Motor neuron (in vitro differentiated cells): ENCODE measurements around the gene FAM135A. TPM values are rescaled to one million over a fixed set of nuclear protein-coding genes. Genes with fewer than 3 reads are reported as not detected.
"Not testable (repeated sequence)": the region's sequence is repeated elsewhere in the genome, so short reads cannot be mapped to it uniquely, and the experiment has no call there.

Experiments used
- ATAC-seq, 8 experiments: fragments of 200-7000 bp; cut with Tn5 transposase; replicated peaks in 6 of 8; 2 replicates each; pipeline ENCODE4 v1.8.0; 2021; ENCODE audit warnings: mild to moderate bottlenecking in 8 of 8, moderate library complexity in 8 of 8
- H3K27ac ChIP-seq, 2 donors: fragments of 250-450 bp; sonication (Bioruptor Pico); 2 replicates each; pipeline ENCODE4 v1.9.0; 2021; ENCODE audit warnings: antibody characterized with exemption in 2 of 2, mild to moderate bottlenecking in 2 of 2, moderate library complexity in 1 of 2
- H3K4me1 ChIP-seq, 2 donors: fragments of 250-450 bp; sonication (Bioruptor Pico); replicated peaks in 1 of 2; 2 replicates each; pipeline ENCODE4 v1.6.1; 2021; ENCODE audit warnings: antibody characterized with exemption in 2 of 2, mild to moderate bottlenecking in 2 of 2, moderate library complexity in 1 of 2
- H3K4me3 ChIP-seq, 5 donors: fragments of 250-450 bp; sonication (Bioruptor Pico); 2 replicates each; pipeline ENCODE4 v1.9.0; 2021; ENCODE audit warnings: antibody characterized with exemption in 5 of 5, mild to moderate bottlenecking in 5 of 5, moderate library complexity in 4 of 5
- whole genome bisulfite sequencing, 10 experiments: fragments of 450-650 bp; shearing (Covaris generic); methylation state at CpG; one replicate each; pipeline ENCODE4 v1.0.0; 2022; 5-methylcytosine and 5-hydroxymethylcytosine counted together
- in situ Hi-C, 9 experiments: fragments of 400-800 bp; cut with MboI; loops; one replicate each; pipeline ENCODE4 v1.15.0; 2021; ENCODE audit warnings: low sequenced_read_pairs in 9 of 9, low pct_unique_long_range_greater_than_20kb in 2 of 9; ENCODE audit not compliant: unreplicated experiment in 9 of 9
- total RNA-seq, 8 experiments: library from RNA; unstranded; fragments of 300-600 nt; gene quantifications; 2 replicates each; pipeline versions ENCODE4 v1.2.3 to v1.2.4, GENCODE V29; 2022

The FAM135A gene
- total RNA-seq, 8 experiments from 2014 or later, result 11.4 to 60.4 (median 19.9) TPM

DNA sequence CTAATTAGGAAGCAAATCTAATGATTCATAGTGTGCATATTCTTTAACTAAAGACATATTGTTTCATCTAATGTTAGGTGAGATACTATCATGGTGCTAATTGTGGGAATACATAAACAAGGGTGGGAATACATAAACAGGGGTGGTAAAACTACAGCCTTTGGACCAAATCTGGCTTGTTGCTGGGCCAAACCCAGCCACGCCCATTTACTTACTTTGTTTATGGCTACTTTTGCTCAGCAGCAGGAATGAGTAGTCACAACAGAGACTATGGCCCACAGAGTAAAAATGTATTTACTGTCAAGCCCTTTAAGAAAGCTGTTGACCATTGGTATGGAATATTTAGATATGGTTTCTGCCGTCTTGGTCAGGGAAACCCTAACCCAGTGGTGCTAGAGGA is 31.7 kb downstream of the FAM135A start:
- no peak overlapping the region for H3K27ac ChIP-seq
- in situ Hi-C loops, result no loop called here

DNA sequence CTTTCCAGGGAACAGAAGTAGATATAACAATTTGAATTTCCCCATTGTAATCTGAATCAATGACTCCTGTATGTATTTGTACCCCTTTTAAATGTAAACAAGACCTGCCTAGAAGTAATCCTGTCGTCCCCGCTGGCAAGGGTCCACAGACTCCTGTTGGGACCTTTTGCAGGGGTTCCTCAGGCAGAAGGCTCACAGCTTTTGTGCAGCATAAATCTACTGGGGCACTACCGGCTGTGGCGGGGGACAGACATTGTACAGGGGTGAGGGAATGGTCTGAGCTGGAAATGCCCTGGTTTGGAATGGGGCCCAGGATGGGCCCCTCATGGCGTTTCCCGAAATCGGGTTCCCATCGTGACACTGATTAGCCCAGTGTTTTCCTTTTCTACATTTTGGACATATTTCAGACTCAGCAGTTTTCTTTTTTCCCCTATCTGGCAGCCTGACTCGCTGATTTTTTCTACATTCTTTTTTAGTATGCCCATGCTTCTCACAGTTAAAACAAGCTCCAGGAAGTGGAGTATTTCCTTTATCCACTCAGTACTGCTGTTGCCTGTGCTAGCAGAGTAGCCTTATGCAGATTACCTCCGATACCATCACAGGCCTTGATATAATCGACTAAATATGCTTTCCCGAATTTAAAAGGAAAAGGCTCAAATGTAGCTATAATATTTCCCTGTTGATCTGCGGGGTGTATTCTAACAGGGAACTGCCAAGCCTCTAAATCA is 34.2 kb downstream of the FAM135A start:
- H3K27ac ChIP-seq, H3K4me1 ChIP-seq, H3K4me3 ChIP-seq, in situ Hi-C loops, ATAC-seq: not testable (repeated sequence)
- 89 to 100% (median 94%) methylated on average over 2 to 10 of the region's 13 CpGs for WGBS, 10 experiments

More for the DNA sequence above, 31.7 kb downstream of the FAM135A start:
- peak in 1 of 8 experiments; percentile 81 for ATAC-seq
- no peaks in the 10 kb centered on the region for H3K4me1 ChIP-seq
- 41 to 100% (median 100%) methylated on average over 1 to 2 of the region's 2 CpGs for WGBS, 10 experiments
- no peak overlapping the region for H3K4me3 ChIP-seq

DNA sequence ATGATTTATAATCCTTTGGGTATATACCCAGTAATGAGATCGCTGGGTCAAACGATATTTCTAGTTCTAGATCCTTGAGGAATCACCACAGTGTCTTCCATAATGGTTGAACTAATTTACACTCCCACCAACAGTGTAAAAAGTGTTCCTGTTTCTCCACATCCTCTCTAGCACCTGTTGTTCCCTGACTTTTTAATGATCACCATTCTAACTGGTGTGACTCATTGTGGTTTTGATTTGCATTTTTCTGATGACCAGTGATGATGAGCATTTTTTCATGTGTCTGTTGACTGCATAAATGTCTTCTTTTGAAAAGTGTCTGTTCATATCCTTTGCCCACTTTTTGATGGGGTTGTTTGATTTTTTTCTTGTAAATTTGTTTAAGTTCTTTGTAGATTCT is 40.6 kb downstream of the FAM135A start:
- not testable (repeated sequence) for H3K27ac ChIP-seq, H3K4me3 ChIP-seq, H3K4me1 ChIP-seq, ATAC-seq
- WGBS, 10 experiments, result 80 to 100% (median 100%) methylated on average over 1 to 2 of the region's 2 CpGs; no CpG with 5 or more reads in 4 of the 10 experiments
- in situ Hi-C loops, result loop anchor here in 1 of 9 experiments (25.0 kb wide), 1 partner anchor 142 kb away; the partner anchor contains the start of gene COL9A1

DNA sequence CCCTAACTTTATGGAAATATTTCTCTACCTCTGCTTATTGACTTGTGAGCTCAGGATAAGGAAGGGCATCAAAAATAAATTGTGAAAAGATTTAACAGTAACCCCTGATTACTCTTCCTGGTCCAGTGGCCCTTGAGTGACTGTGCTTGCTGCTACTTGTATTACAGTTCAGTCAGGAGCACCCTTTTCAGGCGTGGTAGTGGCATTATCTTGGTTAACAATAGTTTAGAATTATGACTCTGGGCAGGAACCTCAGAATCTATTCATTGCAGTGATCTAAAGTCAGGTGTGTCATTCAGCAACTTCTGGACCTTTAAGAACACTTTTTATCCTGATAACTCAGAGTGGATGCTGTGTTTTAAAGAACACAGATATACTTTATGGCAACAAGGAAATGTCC is 43.4 kb downstream of the FAM135A start:
- in situ Hi-C loops, result loop anchor here in 1 of 9 experiments (25.0 kb wide), 1 partner anchor 144 kb away; the partner anchor contains the start of gene COL9A1
- H3K4me3 ChIP-seq, result no peak overlapping the region
- peaks cover 0 to 3% of the 10 kb centered on the region in 2 donors for H3K4me1 ChIP-seq
- WGBS, 10 experiments, result 45 to 100% (median 61%) methylated on average over 1 of the region's 1 CpG; no CpG with 5 or more reads in 6 of the 10 experiments
- H3K27ac ChIP-seq, result no peak overlapping the region
- ATAC-seq, result no peak

DNA sequence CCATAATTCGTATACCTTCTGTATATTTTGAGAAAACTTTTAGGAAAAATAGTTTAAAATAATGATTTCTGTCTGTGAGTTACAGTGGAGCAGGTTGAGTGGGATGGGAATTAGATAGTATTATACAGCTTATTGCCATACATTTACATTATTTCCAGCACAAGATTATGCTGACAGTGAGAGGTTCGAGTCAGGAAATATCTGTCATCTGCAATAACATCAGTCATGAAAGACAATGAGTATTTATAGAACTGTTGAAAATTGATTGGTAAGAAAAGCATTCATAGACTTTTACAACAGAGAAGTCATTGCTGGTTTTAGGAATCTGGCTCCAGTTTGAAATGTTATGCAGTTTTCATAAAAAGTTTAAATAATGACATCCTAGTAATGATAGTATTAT is 45.9 kb downstream of the FAM135A start:
- no peak overlapping the region for H3K27ac ChIP-seq
- WGBS, 10 experiments, result 69 to 100% (median 93%) methylated on average over 2 of the region's 2 CpGs
- H3K4me1 ChIP-seq, result peaks cover 0 to 3% of the 10 kb centered on the region in 2 donors
- in situ Hi-C loops, result loop anchor here in 1 of 9 experiments (25.0 kb wide), 1 partner anchor 147 kb away; the partner anchor contains the start of gene COL9A1
- no peak for ATAC-seq
- no peak overlapping the region for H3K4me3 ChIP-seq

DNA sequence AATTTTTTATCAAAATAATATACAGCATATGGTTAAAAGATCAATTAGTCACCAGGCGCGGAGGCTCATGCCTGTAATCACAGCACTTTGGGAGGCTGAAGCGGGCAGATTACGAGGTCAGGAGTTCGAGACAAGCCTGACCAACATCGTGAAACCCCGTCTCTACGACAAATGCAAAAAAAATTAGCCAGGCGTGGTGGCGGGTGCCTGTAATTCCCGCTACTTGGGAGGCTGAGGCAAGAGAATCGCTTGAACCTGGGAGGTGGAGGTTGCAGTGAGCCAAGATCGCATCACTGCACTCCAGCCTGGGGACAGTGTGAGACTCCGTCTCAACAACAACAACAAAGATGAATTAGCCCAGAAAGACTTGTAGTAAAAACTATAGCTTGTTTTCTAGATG is 46.4 kb downstream of the FAM135A start:
- in situ Hi-C loops, result loop anchor here in 1 of 9 experiments (25.0 kb wide), 1 partner anchor 147 kb away; the partner anchor contains the start of gene COL9A1
- ATAC-seq, H3K4me1 ChIP-seq, H3K4me3 ChIP-seq, H3K27ac ChIP-seq: not testable (repeated sequence)
- WGBS, 10 experiments, result 90 to 100% (median 97%) methylated on average over 2 to 12 of the region's 14 CpGs

DNA sequence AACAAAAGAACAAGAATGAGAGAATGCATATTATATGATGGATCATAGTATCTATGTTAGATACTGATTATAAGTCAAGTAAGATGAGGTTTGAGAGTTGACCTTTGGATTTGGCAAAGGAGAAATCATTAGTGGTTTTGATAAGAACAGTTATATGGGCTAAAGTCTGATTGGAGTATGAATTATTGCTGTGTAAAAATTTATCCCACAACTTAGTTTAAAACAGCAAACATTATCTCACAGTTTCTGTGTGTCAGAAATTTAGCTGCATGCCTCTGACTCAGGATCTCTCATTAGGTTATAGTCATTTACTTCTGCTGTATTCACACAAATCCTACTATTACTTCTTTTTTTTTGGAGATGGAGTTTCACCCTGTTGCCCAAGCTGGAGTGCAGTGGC is 56.7 kb downstream of the FAM135A start:
- Histone ChIP-seq H3K27ac (no peak overlapping the region), H3K4me1 (peaks cover 9 to 10% of the 10 kb centered on the region in 2 donors), H3K4me3 (no peak overlapping the region)
- in situ Hi-C loops, result loop anchor here in 1 of 9 experiments (25.0 kb wide), 1 partner anchor 158 kb away; the partner anchor contains the start of gene COL9A1
- no peak for ATAC-seq

DNA sequence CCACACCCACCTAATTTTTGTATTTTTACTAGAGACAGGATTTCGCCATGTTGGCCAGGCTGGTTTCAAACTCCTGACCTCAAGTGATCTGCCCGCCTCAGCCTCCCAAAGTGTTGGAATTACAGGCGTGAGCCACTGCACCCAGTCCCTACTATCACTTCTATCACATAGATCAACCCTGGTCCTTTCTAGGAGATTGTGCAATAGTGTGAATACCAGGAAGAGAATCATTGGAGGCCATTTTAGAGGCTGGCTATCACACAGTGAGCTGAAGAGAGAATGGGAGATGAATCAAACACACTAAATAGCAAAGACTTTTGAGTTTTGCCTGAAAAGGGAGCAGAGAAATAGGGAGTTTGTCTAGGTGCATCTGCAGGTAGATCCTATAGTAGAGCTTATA is 57.2 kb downstream of the FAM135A start:
- peaks cover 9 to 13% of the 10 kb centered on the region in 2 donors for H3K4me1 ChIP-seq
- WGBS, 10 experiments, result 100% methylated on average over 1 to 2 of the region's 3 CpGs; no CpG with 5 or more reads in 3 of the 10 experiments
- not testable (repeated sequence) for H3K4me3 ChIP-seq, H3K27ac ChIP-seq, ATAC-seq
- in situ Hi-C loops, result loop anchor here in 1 of 9 experiments (25.0 kb wide), 1 partner anchor 158 kb away; the partner anchor contains the start of gene COL9A1

DNA sequence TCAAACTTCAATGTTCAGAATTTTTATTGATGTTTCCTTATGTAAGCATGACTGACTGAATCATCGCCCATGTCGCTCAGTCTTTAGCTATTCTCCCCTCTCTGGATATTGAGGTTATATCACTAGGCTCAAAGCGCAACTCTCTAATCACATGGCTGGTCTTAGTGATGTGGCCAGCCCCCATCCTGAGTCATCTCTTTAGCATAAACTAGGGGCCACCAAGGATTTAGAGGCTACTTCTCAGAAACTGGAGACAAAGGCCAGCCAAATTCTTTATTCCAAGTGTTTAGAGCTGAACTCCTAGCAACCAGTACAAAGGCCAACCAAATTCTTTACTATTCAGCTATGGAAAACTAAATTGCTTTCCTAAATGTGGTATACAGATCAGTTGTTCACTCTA is 61.4 kb downstream of the FAM135A start:
- in situ Hi-C loops, result loop anchor here in 1 of 9 experiments (25.0 kb wide), 1 partner anchor 162 kb away; the partner anchor contains the start of gene COL9A1
- H3K27ac ChIP-seq, result peak overlapping the region; percentile 66 to 77
- ATAC-seq, result peak in 6 of 8 experiments; percentile 49 to 99 (median 98)
- H3K4me3 ChIP-seq, result no peak overlapping the region
- H3K4me1 ChIP-seq, result peaks cover 9 to 13% of the 10 kb centered on the region in 2 donors
- WGBS, 10 experiments, result 40 to 100% (median 69%) methylated on average over 1 to 3 of the region's 3 CpGs; no CpG with 5 or more reads in 2 of the 10 experiments

DNA sequence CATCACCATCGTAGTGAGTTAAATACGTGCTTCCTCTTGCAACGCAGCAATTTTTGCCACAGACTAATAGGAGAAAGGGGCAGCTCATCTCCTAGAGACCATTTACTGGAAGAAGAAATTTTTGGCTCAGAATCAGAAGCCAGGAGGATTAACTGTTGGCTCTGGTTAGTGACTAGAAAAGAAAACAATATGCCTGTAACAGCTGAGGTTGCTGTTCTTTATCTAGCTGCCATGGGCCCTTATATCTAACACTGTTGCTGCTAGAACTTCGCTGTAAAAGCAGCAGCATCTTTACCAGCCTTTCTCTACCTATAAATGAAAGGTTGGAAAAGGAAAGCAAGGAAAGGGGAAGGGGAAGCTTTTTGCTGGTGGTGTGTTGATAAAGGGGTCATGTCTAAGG is 65.9 kb downstream of the FAM135A start:
- H3K4me3 ChIP-seq, result no peak overlapping the region
- in situ Hi-C loops, result no loop called here
- 33 to 100% (median 64%) methylated on average over 1 to 4 of the region's 4 CpGs for WGBS, 10 experiments

DNA sequence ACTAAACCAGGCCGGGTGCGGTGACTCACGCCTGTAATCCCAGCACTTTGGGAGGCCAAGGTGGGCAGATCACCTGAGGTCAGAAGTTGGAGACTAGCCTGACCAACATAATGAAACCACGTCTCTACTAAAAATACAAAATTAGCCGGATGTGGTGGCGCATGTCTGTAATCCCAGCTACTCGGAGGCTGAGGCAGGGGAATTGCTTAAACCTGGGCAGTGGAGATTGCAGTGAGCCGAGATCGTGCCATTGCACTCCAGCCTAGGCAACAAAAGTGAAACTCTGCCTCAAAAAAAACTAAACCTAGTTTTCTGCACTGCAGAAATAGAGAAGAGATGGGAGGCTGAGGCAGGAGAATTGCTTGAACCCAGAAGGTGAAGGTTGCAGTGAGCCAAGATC is 73.3 kb downstream of the FAM135A start:
- H3K27ac ChIP-seq, in situ Hi-C loops, ATAC-seq, H3K4me1 ChIP-seq, H3K4me3 ChIP-seq: not testable (repeated sequence)
- WGBS, 10 experiments, result 80 to 100% (median 95%) methylated on average over 3 to 9 of the region's 9 CpGs; no CpG with 5 or more reads in 3 of the 10 experiments

More for the DNA sequence above, 65.9 kb downstream of the FAM135A start:
- ATAC-seq, result peak in 3 of 8 experiments; percentile 45 to 77 (median 52)
- H3K27ac ChIP-seq, result no peak overlapping the region
- peaks cover 5 to 10% of the 10 kb centered on the region in 2 donors for H3K4me1 ChIP-seq

DNA sequence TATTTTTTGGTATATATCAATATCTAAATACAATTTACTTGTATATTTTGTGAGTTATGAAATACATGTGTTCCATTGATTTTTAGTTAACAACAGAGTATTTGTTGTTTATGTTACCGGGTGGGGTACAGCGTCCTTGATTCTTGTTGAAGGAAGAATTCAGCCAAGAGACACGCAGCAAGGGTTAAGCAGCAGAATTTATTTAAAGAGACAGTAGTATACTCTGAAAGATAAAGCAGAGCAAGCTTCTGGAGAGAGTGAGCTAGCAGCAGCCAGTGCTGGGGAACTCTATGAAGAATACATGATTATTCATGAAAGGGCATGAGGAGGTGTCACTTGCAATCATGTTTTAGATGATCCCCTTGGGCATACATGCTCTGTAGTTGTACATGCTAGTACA is 76.1 kb downstream of the FAM135A start:
- peak in 3 of 8 experiments; percentile 47 to 96 (median 76) for ATAC-seq
- no peaks in the 10 kb centered on the region for H3K4me1 ChIP-seq
- 6 to 100% (median 80%) methylated on average over 1 to 3 of the region's 3 CpGs; no CpG with 5 or more reads in 1 of the 10 experiments for WGBS, 10 experiments
- H3K4me3 ChIP-seq, result no peak overlapping the region
- in situ Hi-C loops, result no loop called here
- H3K27ac ChIP-seq, result no peak overlapping the region

DNA sequence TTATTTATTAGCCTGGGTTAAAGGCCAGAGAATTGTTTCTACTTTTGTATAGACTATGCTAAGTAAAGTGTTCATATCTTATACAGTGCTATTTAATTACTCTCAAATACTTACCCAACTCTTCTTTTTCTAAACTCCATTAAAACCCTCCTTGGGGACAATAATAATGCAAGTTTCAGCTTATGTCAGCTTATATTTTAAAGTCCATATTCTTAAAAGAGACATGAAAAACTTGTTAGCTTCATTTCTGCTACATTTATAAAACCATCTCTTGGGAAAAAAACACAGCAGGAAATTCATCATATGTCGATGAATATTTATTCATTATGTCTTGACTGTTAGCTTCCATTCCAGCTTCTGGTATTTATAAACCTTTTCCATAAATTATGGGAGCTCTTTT is 81.5 kb downstream of the FAM135A start:
- no peak overlapping the region for H3K4me3 ChIP-seq
- in situ Hi-C loops, result no loop called here
- H3K4me1 ChIP-seq, result no peaks in the 10 kb centered on the region
- 67 to 100% (median 92%) methylated on average over 1 of the region's 1 CpG; no CpG with 5 or more reads in 2 of the 10 experiments for WGBS, 10 experiments
- H3K27ac ChIP-seq, result no peak overlapping the region
- no peak for ATAC-seq
